ENCODE data around the gene RPS6KA4.

RPS6KA4 gene

GRCh38 chr11:64369440-64370421 is 10.8 kb downstream of the RPS6KA4 start:
- DNase-seq = no peak

- no peak for DNase-seq
These were observed 12.2 kb downstream of the RPS6KA4 start for GRCh38 chr11:64371201-64371600.

GRCh38 chr11:64372021-64372420 is 13.1 kb downstream of the RPS6KA4 start:
- peak; percentile 53 for DNase-seq

- DNase-seq = peak; percentile 100
These were observed 14.0 kb downstream of the RPS6KA4 start for GRCh38 chr11:64372802-64373597.

GRCh38 chr11:64373598-64373974 is 14.6 kb downstream of the RPS6KA4 start:
- no peak for DNase-seq

GRCh38 chr11:64376071-64376470 is 17.1 kb downstream of the RPS6KA4 start:
- no peak for DNase-seq

GRCh38 chr11:64378335-64378880 is 19.4 kb downstream of the RPS6KA4 start:
- DNase-seq = peak; percentile 35

- no peak for DNase-seq
These were observed 20.2 kb downstream of the RPS6KA4 start for GRCh38 chr11:64379160-64379559.

- DNase-seq = no peak
These were observed 21.1 kb downstream of the RPS6KA4 start for GRCh38 chr11:64379817-64380709.

- DNase-seq = no peak
These were observed 22.4 kb downstream of the RPS6KA4 start for GRCh38 chr11:64381350-64381749.

- DNase-seq = no peak
These were observed 23.1 kb downstream of the RPS6KA4 start for GRCh38 chr11:64382047-64382446.

- DNase-seq = no peak
These were observed 23.6 kb downstream of the RPS6KA4 start for GRCh38 chr11:64382586-64382985.

- no peak for DNase-seq
These were observed 24.6 kb downstream of the RPS6KA4 start for GRCh38 chr11:64383580-64383979.

- no peak for DNase-seq
These were observed 25.2 kb downstream of the RPS6KA4 start for GRCh38 chr11:64384028-64384737.

- DNase-seq = peak; percentile 53
These were observed 26.3 kb downstream of the RPS6KA4 start for GRCh38 chr11:64384981-64385944.

GRCh38 chr11:64385945-64386704 is 27.2 kb downstream of the RPS6KA4 start:
- DNase-seq = no peak

- DNase-seq = no peak
These were observed 29.0 kb downstream of the RPS6KA4 start for GRCh38 chr11:64387916-64388315.

GRCh38 chr11:64388894-64389293 is 29.9 kb downstream of the RPS6KA4 start:
- no peak for DNase-seq

GRCh38 chr11:64389851-64390250 is 30.9 kb downstream of the RPS6KA4 start:
- no peak for DNase-seq

- DNase-seq = no peak
These were observed 31.6 kb downstream of the RPS6KA4 start for GRCh38 chr11:64390558-64390957.

All from NCI-H1092 treated with DMSO at 0.1 percent for 48 hours (cell line).